Neural cell (in vitro differentiated cells): ENCODE measurements around the gene RUSC1. TPM values are rescaled to one million over a fixed set of nuclear protein-coding genes. Genes with fewer than 3 reads are reported as not detected.

ENCODE experiments used
- H2AFZ ChIP-seq: fragments of 200-600, 300-800 bp; sonication (generic), shearing (Covaris generic); 2 replicates; pipeline ENCODE4 v1.6.0; 2014; ENCODE audit warnings: low read depth, mild to moderate bottlenecking, antibody characterized with exemption, low read length, moderate library complexity
- H3F3A ChIP-seq: fragments of 200-600 bp; shearing (Covaris generic); 2 replicates; pipeline ENCODE4 v1.6.1; 2016; ENCODE audit warnings: mild to moderate bottlenecking, moderate library complexity, mixed read lengths, antibody characterized with exemption, low read length; ENCODE audit not compliant: insufficient read depth, poor library complexity, severe bottlenecking
- H3K27ac ChIP-seq: fragments of 200-600, 300-800 bp; sonication (generic), shearing (Covaris generic); 2 replicates; pipeline ENCODE4 v1.5.1; 2014; ENCODE audit warnings: mild to moderate bottlenecking, low read length, moderate library complexity
- H3K27me3 ChIP-seq: fragments of 300-800, 200-600 bp; sonication (generic), shearing (Covaris generic); 2 replicates; pipeline ENCODE4 v1.6.0; 2014; ENCODE audit warnings: mild to moderate bottlenecking, low read depth, low read length, moderate library complexity; ENCODE audit not compliant: insufficient read depth
- H3K36me3 ChIP-seq: fragments of 300-800, 200-600 bp; sonication (generic), shearing (Covaris generic); 2 replicates; pipeline ENCODE4 v1.5.1; 2014; ENCODE audit warnings: mild to moderate bottlenecking, antibody characterized with exemption, low read length, moderate library complexity; ENCODE audit not compliant: insufficient read depth
- H3K4me2 ChIP-seq: fragments of 300-800, 200-600 bp; sonication (generic), shearing (Covaris generic); 2 replicates; pipeline ENCODE4 v1.6.0; 2014; ENCODE audit warnings: mild to moderate bottlenecking, low read length
- H3K4me3 ChIP-seq: fragments of 300-800, 200-600 bp; sonication (generic), shearing (Covaris generic); 2 replicates; pipeline ENCODE4 v1.5.1; 2014; ENCODE audit warnings: mild to moderate bottlenecking, low read length, moderate library complexity
- H3K79me2 ChIP-seq: fragments of 200-600 bp; shearing (Covaris generic); replicated peaks from 2 replicates; pipeline ENCODE4 v1.6.0; 2014; ENCODE audit warnings: mild to moderate bottlenecking, low read length, moderate library complexity; ENCODE audit not compliant: insufficient read depth
- H3K9ac ChIP-seq: fragments of 300-800, 200-600 bp; sonication (generic), shearing (Covaris generic); 2 replicates; pipeline ENCODE4 v1.6.1; 2016; ENCODE audit warnings: mild to moderate bottlenecking, low read length, mixed read lengths
- H3K9me2 ChIP-seq: fragments of 200-600 bp; shearing (Covaris generic); 2 replicates; pipeline ENCODE4 v1.6.1; 2016; ENCODE audit warnings: mild to moderate bottlenecking, low read length, mixed read lengths; ENCODE audit not compliant: insufficient read depth
- H3K9me3 ChIP-seq: fragments of 200-600, 300-800 bp; sonication (generic), shearing (Covaris generic); 2 replicates; pipeline ENCODE4 v1.6.1; 2016; ENCODE audit warnings: mild to moderate bottlenecking, mixed run types, low read length, moderate library complexity, mixed read lengths
- H4K20me1 ChIP-seq: fragments of 200-600 bp; shearing (Covaris generic); 2 replicates; pipeline ENCODE4 v1.6.1; 2016; ENCODE audit warnings: mild to moderate bottlenecking, mixed run types; ENCODE audit not compliant: insufficient read depth
- CTCF ChIP-seq: fragments of 450-650 bp; IDR thresholded peaks from 2 replicates; pipeline ENCODE4 v1.5.1; 2014; ENCODE audit warnings: antibody characterized with exemption, mild to moderate bottlenecking, moderate library complexity; ENCODE audit not compliant: poor library complexity, severe bottlenecking
- EP300 ChIP-seq: fragments of 450-650 bp; conservative IDR thresholded peaks from 2 replicates; pipeline ENCODE4 v1.6.1; 2014; ENCODE audit warnings: antibody characterized with exemption, mild to moderate bottlenecking, moderate library complexity; ENCODE audit not compliant: poor library complexity, severe bottlenecking
- EZH2 ChIP-seq: fragments of 200-600, 300-800 bp; shearing (Covaris generic), sonication (generic); IDR thresholded peaks from 2 replicates; pipeline ENCODE4 v1.6.1; 2014; ENCODE audit warnings: antibody characterized with exemption, low read length, borderline replicate concordance, mild to moderate bottlenecking; ENCODE audit not compliant: insufficient read depth, poor library complexity, severe bottlenecking
- MXI1 ChIP-seq: fragments of 450-650 bp; conservative IDR thresholded peaks from 2 replicates; pipeline ENCODE4 v1.6.1; 2014; ENCODE audit warnings: antibody characterized with exemption, mild to moderate bottlenecking; ENCODE audit not compliant: poor library complexity, severe bottlenecking
- POLR2AphosphoS5 ChIP-seq: IDR thresholded peaks from 2 replicates; pipeline ENCODE4 v1.6.1; 2012
- RAD21 ChIP-seq: fragments of 450-650 bp; conservative IDR thresholded peaks from 2 replicates; pipeline ENCODE4 v1.6.1; 2014; ENCODE audit warnings: antibody characterized with exemption, mild to moderate bottlenecking, moderate library complexity
- REST ChIP-seq: IDR thresholded peaks from 2 replicates; pipeline ENCODE4 v1.6.1; 2012; ENCODE audit warnings: borderline replicate concordance
- SMC3 ChIP-seq: fragments of 450-650 bp; conservative IDR thresholded peaks from 2 replicates; pipeline ENCODE4 v1.6.1; 2014; ENCODE audit warnings: antibody characterized with exemption, mild to moderate bottlenecking, moderate library complexity; ENCODE audit not compliant: poor library complexity
- TAF1 ChIP-seq: IDR thresholded peaks from 2 replicates; pipeline ENCODE4 v1.6.1; 2012; ENCODE audit warnings: low read depth
- polyA plus RNA-seq: library from polyadenylated mRNA; depleted of rRNA; stranded (reverse); fragments of >200 nt; gene quantifications from 2 replicates; pipeline ENCODE4 v1.2.3, GENCODE V29; 2014

Gene RUSC1
- polyA plus RNA-seq, 1 donor from 2014 or later = 45.7 TPM

GRCh38 chr1:155318082-155318481, 2.6 kb upstream of the RUSC1 start:
- no peak overlapping the region for H3K4me3 ChIP-seq
- H4K20me1 ChIP-seq = no peaks in the 10 kb centered on the region
- TF ChIP-seq CTCF (no peak), TAF1 (no peak), RAD21 (no peak), SMC3 (no peak), MXI1 (no peak), EZH2 (no peak), POLR2AphosphoS5 (no peak), EP300 (no peak), REST (no peak)
- H3K36me3 ChIP-seq = no peaks in the 10 kb centered on the region
- H3K9me2 ChIP-seq = no peaks in the 10 kb centered on the region
- H3K9me3 ChIP-seq = no peaks in the 10 kb centered on the region
- H3F3A ChIP-seq = no peaks in the 10 kb centered on the region
- H2AFZ ChIP-seq = no peak overlapping the region
- no peak overlapping the region for H3K9ac ChIP-seq
- no peak overlapping the region for H3K4me2 ChIP-seq
- no peak overlapping the region for H3K27ac ChIP-seq
- no peaks in the 10 kb centered on the region for H3K27me3 ChIP-seq
- peaks cover 28% of the 10 kb centered on the region for H3K79me2 ChIP-seq

DNA sequence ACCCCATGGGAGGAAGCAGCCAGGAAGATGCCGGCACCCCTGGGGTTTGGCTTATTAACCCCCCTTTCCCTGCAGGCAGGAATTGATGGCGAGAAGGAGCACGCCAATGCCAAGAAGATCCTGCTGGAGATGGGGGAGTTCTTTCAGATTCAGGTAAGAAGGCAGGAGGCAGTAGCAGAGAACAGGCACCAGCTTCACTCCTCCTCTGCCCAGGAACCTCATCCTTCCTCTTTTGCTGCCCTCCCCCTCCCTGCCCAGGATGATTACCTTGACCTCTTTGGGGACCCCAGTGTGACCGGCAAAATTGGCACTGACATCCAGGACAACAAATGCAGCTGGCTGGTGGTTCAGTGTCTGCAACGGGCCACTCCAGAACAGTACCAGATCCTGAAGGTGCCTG, 1.2 kb upstream of the RUSC1 start:
- Histone ChIP-seq H3K4me3 (no peak overlapping the region), H3K4me2 (no peak overlapping the region), H3F3A (no peaks in the 10 kb centered on the region), H3K9me3 (no peaks in the 10 kb centered on the region), H3K79me2 (peaks cover 28% of the 10 kb centered on the region), H4K20me1 (peaks cover 2% of the 10 kb centered on the region), H3K9me2 (no peaks in the 10 kb centered on the region), H3K27ac (no peak overlapping the region), H3K36me3 (no peaks in the 10 kb centered on the region), H3K9ac (no peak overlapping the region), H3K27me3 (no peaks in the 10 kb centered on the region), H2AFZ (no peak overlapping the region)
- no peak for TF ChIP-seq EZH2
- no peak for TF ChIP-seq CTCF
- no peak for TF ChIP-seq RAD21
- no peak for TF ChIP-seq POLR2AphosphoS5
- no peak for TF ChIP-seq REST
- TF ChIP-seq MXI1 = no peak
- no peak for TF ChIP-seq SMC3
- TF ChIP-seq TAF1 = no peak
- no peak for TF ChIP-seq EP300
